ENCODE results near the gene TSPAN10.

The TSPAN10 gene

DNA sequence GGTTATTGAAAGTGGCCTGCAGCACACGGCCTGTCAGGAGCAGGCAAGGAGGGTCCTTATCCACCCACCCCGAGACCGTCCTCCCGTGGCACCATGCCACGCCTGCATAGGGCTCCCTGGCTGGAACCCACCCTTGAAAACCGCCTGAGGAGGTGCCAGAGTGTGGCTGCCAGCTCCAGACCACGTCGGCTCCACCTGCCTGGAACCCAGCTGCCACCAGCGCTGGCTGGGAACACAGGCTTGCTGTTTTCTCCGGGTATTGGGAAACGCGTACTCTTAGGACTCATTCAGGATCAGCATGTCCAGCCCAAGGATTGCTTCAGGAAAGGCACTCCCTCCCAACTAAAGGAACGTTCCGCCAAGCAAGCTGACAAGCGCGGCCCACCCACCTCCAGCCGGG is 39.9 kb downstream of the TSPAN10 start:
- TF ChIP-seq FOXP2 (optimal IDR thresholded peaks at IDR 0.05; ENCODE audit: borderline replicate concordance, extremely low read depth, extremely low read length, insufficient read depth) (no peak), SIN3A (IDR thresholded peaks at IDR 0.05; ENCODE audit: borderline replicate concordance, insufficient read depth, low read length) (no peak), TAF1 (IDR thresholded peaks at IDR 0.05; ENCODE audit: borderline replicate concordance, insufficient read depth, low read length) (no peak), POLR2AphosphoS5 (IDR thresholded peaks at IDR 0.05; ENCODE audit: low read depth, low read length) (no peak), REST (IDR thresholded peaks at IDR 0.05; ENCODE audit: insufficient read depth in 1 of 2, low read depth in 2 of 2, low read length in 2 of 2) (no peak)

DNA sequence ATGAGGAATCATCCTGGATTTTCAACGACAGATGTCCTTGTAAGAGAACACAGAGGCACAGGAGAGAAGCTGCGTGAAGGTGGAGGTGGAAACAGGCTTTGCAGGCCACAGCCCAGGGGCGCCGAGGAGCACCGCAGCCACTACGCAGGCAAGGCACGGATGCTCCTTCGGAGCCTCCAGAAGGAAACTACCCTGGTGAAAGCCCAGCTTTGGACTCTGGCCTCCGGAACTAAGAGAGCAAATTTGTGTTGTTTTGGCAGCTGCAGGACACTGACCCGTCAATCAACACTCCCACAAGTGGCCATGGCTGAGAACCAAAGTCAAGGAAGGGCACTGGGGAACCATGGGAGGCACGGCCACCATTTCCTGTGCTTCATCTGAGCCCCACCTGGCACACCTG is 43.2 kb downstream of the TSPAN10 start:
- TF ChIP-seq FOXP2 (optimal IDR thresholded peaks at IDR 0.05; ENCODE audit: borderline replicate concordance, extremely low read depth, extremely low read length, insufficient read depth) (no peak), TAF1 (IDR thresholded peaks at IDR 0.05; ENCODE audit: borderline replicate concordance, insufficient read depth, low read length) (no peak), SIN3A (IDR thresholded peaks at IDR 0.05; ENCODE audit: borderline replicate concordance, insufficient read depth, low read length) (no peak), POLR2AphosphoS5 (IDR thresholded peaks at IDR 0.05; ENCODE audit: low read depth, low read length) (no peak), REST (IDR thresholded peaks at IDR 0.05; ENCODE audit: insufficient read depth in 1 of 2, low read depth in 2 of 2, low read length in 2 of 2) (no peak)

GRCh38 chr17:81681672-81682071 is 44.7 kb downstream of the TSPAN10 start:
- TF ChIP-seq FOXP2 (optimal IDR thresholded peaks at IDR 0.05; ENCODE audit: borderline replicate concordance, extremely low read depth, extremely low read length, insufficient read depth) (no peak), TAF1 (IDR thresholded peaks at IDR 0.05; ENCODE audit: borderline replicate concordance, insufficient read depth, low read length) (no peak), SIN3A (IDR thresholded peaks at IDR 0.05; ENCODE audit: borderline replicate concordance, insufficient read depth, low read length) (no peak), POLR2AphosphoS5 (IDR thresholded peaks at IDR 0.05; ENCODE audit: low read depth, low read length) (no peak), REST (IDR thresholded peaks at IDR 0.05; ENCODE audit: insufficient read depth in 1 of 2, low read depth in 2 of 2, low read length in 2 of 2) (no peak)

DNA sequence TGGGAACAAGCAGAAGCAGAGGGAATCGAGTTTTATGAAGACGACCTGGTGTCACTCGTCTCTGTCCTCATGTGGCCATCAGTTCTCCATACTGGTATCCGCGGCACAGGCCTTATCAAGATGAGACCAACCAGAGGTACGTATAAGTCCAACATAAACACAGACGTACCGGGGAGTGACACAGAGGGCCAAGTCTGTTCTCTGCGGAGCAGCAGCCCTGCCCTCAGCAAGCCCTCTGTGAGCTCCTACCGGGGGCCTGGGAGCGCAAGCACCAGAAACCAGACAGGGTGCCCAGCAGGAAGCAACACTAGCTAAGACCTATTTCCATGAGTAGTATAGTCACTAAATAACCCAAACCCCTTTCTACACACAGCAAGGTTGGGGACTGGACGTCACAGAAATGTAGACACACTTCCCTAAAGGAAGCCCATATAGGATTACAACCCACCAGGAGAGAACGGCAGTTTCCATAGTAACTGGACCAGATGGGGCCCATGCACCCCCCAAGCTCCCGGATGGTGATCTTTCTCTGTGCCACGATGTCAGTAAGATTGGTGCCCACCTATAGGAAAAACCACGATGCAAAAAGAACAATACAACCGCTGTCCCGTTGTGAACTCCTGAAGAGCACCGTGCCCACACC is 45.7 kb downstream of the TSPAN10 start:
- TF ChIP-seq SIN3A (IDR thresholded peaks at IDR 0.05; ENCODE audit: borderline replicate concordance, insufficient read depth, low read length) (no peak), POLR2AphosphoS5 (IDR thresholded peaks at IDR 0.05; ENCODE audit: low read depth, low read length) (no peak), REST (IDR thresholded peaks at IDR 0.05; ENCODE audit: insufficient read depth in 1 of 2, low read depth in 2 of 2, low read length in 2 of 2) (no peak), FOXP2 (optimal IDR thresholded peaks at IDR 0.05; ENCODE audit: borderline replicate concordance, extremely low read depth, extremely low read length, insufficient read depth) (no peak), TAF1 (IDR thresholded peaks at IDR 0.05; ENCODE audit: borderline replicate concordance, insufficient read depth, low read length) (no peak)

Measured in PFSK-1 (cell line).